Measurements from ENCODE around the gene LARP4.
A peak's percentile ranks its signal among the peaks of the same experiment; 100 is the strongest.
"Not testable (repeated sequence)": the region's sequence is repeated elsewhere in the genome, so short reads cannot be mapped to it uniquely, and the experiment has no call there.

The LARP4 gene

GRCh38 chr12:50483488-50483887, 82.8 kb downstream of the LARP4 start:
- no peak for DNase-seq (ENCODE audit: low spot score)

GRCh38 chr12:50488801-50489200, 88.1 kb downstream of the LARP4 start:
- DNase-seq (ENCODE audit: low spot score) = no peak

DNA sequence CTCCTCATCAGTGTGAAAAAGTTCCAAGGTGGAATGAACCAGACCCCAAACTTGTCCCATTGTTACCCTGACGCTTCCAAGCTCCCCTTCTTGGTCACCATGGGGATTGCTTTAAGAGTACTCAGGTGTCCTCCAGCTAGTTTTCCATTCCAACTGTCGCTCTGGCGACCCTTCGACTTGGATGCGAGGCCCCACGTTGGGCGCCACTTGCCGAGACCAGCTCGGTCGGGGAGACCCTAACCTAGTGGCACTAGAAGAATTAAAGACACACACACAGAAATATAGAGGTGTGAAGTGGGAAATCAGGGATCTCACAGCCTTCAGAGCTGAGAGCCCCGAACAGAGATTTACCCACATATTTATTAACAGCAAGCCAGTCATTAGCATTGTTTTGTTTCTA, 97.4 kb downstream of the LARP4 start:
- not testable (repeated sequence) for DNase-seq (ENCODE audit: low spot score)

DNA sequence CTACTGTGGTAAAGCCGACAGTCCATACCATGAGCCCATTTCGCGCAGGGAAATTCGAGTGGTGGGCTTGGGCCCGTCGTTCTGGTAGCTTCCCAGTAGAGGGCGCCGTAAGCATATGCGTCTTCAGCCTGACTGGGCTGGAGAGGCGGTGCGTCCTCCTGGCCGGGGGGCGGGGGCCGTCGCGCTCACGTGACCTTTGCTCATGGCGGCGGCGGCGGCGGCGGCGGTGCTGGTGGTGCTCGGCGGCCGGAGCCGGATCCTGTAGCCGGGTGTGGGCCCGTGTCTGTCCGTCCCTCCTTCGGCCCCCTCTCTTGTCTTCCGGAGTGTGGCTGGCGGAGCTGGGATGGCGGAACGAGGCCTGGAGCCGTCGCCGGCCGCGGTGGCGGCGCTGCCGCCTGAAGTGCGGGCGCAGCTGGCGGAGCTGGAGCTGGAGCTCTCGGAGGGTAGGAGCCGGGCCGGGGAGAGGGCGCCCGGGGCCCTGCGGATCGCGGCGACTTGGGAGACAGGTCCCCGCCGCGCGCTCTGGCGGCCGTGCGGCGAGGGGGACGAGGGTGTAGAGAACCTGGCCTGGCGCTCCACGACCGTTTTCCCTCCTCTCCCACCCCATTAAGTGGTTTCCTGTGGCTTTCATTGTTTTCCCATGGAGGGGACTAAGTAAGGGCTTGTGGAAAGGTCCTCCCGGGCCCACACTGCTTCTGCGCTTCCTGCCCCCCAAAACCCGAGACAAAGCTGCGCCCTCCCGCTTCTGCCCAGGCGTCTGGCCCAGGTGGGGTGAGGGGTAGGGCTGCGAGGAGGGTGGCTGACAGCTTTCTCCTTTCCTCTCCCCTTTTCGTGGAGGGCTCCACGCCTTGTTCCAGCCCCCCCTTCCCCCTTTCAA, 104.4 kb downstream of the LARP4 start, which contains the start of gene DIP2B:
Gene DIP2B (plus strand): TSS at position 188 of the 877 bp plus-strand sequence. CDS start 156 bp downstream, at position 344.
- peak; percentile 96 for DNase-seq (ENCODE audit: low spot score)

- peak; percentile 95 for DNase-seq (ENCODE audit: low spot score)
Observed at GRCh38 chr12:50505675-50506530, 105.2 kb downstream of the LARP4 start.

GRCh38 chr12:50506753-50507473, 106.2 kb downstream of the LARP4 start:
- DNase-seq (ENCODE audit: low spot score) = no peak

DNA sequence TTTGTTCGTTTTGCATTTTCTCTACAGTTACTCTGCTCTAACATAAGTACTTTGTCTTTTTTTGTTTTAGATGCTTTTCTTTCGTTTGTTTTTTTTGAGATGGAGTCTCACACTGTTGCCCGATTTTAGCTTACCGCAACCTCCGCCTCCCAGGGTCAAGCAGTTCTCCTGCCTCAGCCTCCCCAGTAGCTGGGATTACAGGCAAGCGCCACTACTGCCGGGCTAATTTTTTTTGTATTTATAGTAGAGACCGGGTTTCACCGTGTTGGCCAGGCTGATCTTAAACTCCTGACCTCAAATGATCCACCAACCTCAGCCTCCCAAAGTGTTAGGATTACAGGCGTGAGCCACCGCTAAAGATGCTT, 106.8 kb downstream of the LARP4 start:
- DNase-seq (ENCODE audit: low spot score) = no peak

- DNase-seq (ENCODE audit: low spot score) = peak; percentile 54
Observed at GRCh38 chr12:50507930-50508329, 107.2 kb downstream of the LARP4 start.

DNA sequence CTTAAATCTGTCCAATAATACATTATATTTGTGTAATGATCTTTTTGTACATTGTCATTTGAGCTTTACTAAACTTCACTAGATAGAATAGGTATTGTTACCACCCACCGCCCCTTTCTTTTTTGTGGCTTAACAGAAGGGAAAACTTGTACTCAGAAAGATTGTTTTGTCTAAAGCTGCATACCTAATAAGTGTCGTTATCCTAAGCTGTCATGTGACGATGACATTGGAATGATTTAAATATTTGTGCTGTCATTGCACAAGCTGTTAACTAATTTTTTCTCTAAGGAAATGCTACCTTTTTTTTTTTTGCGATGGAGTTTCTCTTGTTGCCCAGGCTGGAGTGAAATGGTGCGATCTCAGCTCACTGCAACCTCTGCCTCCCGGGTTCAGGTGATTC, 107.7 kb downstream of the LARP4 start:
- DNase-seq (ENCODE audit: low spot score) = no peak

GRCh38 chr12:50508970-50509663, 108.4 kb downstream of the LARP4 start:
- no peak for DNase-seq (ENCODE audit: low spot score)

GRCh38 chr12:50514526-50515276, 114.0 kb downstream of the LARP4 start:
- DNase-seq (ENCODE audit: low spot score) = no peak

GRCh38 chr12:50515587-50515986, 114.9 kb downstream of the LARP4 start:
- DNase-seq (ENCODE audit: low spot score) = peak; percentile 59

DNA sequence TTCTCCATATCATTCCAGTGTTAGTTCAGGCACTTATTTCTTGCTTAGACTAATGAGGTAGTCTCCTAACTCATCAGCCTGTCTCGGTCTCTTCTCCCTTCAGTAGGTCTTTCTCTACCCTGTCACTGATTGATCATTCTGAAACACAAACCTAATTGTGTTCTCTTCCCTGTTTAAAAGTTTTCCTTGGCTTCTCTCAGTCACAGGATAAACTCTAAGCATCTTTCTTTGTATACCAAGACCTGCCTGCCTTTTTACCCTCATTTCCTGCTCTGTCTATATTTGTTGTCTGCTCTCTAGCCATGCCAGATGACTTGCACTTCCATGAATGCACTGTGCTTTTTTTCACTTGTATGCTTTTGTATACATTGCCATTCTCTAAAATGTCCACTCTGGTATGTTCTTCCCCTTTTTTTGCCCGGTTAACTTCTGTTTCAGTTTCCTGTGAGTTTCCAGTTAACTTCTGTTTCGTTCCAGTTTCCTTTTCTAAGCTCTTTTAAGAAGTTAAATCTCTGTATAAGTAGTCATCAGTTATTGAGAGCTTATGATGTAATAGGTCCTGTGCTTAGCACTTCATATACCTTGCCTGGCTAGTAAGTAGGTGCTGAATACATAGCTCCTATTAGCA, 116.8 kb downstream of the LARP4 start:
- DNase-seq (ENCODE audit: low spot score) = peak; percentile 45

DNA sequence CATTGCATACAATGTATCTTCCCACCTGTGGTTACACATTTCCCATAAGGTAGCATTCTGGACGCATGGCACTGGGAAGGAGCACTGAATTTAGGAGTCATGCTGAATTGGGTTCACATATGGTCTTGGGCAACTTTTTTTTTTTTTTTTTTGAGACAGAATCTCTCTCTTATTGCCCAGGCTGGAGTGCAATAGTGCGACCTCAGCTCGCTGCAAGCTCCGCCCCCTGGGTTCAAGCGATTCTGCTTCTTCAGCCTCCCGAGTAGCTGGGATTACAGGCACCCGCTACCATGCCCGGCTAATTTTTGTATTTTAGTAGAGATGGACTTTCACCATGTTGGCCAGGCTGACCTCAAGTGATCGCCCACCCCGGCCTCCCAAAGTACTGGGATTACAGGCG, 117.4 kb downstream of the LARP4 start:
- DNase-seq (ENCODE audit: low spot score) = no peak

DNA sequence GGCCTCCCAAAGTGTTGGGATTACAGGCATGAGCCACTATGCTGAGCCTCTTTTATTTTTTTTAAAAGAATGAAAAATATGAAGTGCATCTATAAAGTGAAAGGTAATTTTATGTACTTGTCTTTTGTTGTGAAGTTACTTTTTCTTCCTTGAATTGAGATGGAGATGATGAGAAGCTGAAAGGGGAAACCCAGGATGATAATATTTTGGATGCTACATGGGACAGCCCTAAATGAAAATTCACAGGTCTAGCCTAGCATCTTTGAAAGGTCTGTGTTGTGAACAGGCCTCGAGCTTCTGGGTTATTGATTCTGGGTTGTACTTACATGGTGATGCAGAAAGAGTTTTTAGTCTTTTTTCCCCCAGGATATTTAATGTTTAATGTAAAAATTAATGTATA, 118.7 kb downstream of the LARP4 start:
- no peak for DNase-seq (ENCODE audit: low spot score)

DNA sequence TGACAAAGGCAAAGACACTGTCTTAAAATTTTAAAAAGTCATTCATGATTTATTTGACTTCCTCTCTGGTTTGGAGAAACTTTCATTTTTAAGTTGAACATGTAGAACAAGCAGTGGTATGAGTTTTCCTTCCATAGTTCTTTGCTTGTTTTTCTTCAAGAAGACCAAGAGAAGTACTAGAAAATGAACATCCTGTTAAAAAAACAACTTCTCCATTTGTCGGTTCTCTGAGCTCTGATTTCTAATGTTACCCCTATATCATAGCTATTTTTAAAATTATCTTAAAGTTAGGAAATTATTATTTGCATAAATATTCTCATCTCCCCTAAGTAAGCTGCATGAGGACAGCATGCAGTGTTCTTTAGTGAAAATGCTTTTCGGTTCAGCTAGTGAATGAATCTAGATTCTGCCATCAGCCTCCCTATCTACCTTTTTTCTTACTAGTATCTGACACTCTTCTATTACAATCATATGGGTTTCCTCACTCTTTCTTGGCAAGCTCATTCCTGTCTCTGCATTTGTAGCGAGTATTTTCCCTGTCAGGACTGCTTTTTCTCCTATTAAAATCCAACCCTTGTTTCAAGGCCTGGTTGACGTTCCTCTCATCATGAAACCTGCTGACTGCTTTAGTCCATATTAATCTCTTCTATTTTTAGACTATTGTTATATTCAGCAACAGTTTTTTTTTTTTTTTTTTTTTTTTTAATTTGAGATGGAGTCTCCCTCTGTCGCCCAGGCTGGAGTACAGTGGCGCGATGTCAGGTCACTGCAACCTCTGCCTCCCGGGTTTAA, 119.9 kb downstream of the LARP4 start:
- DNase-seq (ENCODE audit: low spot score) = no peak

DNA sequence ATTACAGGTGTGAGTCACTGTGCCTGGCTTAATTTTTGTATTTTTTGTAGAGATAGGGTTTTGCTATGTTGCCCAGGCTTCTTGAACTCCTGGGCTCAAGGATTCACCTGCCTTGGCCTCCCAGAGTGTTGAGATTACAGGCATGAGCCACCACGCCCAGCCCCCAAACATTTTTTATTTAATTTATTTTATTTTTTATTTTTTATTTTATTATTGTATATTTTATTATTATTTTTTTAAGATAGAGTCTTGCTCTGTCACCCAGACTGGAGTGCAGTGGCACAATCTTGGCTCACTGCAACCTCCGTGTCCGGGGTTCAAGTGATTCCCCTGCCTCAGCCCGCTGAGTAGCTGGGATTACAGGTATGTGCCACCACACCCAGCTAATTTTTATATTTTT, 121.1 kb downstream of the LARP4 start:
- DNase-seq (ENCODE audit: low spot score) = not testable (repeated sequence)

- DNase-seq (ENCODE audit: low spot score) = no peak
Observed at GRCh38 chr12:50523772-50524171, 123.1 kb downstream of the LARP4 start.

DNA sequence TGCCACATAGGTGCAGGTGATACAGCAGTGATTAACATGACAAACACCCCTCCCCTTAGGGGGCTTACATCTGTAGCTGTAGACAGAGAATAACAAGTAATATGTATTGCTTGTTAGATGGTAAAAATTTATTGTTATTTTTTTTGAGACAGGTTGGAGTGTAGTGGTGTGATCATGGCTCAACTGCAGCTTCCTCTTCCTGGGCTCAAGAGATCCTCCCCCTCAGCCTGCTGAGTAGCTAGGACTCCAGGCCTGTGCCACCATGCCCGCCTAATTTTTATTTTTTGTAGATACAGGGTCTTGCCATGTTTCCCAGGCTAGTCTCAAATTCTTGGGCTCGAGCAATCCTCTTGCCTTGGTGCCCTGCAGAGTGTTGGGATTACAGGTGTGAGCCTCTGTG, 123.9 kb downstream of the LARP4 start:
- DNase-seq (ENCODE audit: low spot score) = no peak

GRCh38 chr12:50525422-50525821, 124.7 kb downstream of the LARP4 start:
- DNase-seq (ENCODE audit: low spot score) = no peak
